Activated CD8-positive, alpha-beta memory T cell treated with anti-CD3 and anti-CD28 coated beads for 36 hours (primary cell): ENCODE data around the gene FEZ2. TPM values are rescaled to one million over a fixed set of nuclear protein-coding genes. Genes with fewer than 3 reads are reported as not detected.
"Not testable (repeated sequence)": the region's sequence is repeated elsewhere in the genome, so short reads cannot be mapped to it uniquely, and the experiment has no call there.

Experiments used
- CTCF ChIA-PET: fragments of 350-600 bp; sonication (Branson Sonifier 250); formaldehyde crosslinking; loops from one replicate; lab custom pipeline; 2021; ENCODE audit warnings: antibody characterized with exemption; lab: Charles Lee
- POLR2A ChIA-PET: fragments of 350-600 bp; sonication (Branson Sonifier 250); formaldehyde crosslinking; loops from one replicate; lab custom pipeline; 2021; ENCODE audit warnings: antibody characterized with exemption; lab: Charles Lee
- total RNA-seq, 2 experiments: library from RNA; stranded (reverse); gene quantifications; one replicate each; pipeline ENCODE4 v1.2.3, GENCODE V29; 2021

FEZ2 gene, protein sequence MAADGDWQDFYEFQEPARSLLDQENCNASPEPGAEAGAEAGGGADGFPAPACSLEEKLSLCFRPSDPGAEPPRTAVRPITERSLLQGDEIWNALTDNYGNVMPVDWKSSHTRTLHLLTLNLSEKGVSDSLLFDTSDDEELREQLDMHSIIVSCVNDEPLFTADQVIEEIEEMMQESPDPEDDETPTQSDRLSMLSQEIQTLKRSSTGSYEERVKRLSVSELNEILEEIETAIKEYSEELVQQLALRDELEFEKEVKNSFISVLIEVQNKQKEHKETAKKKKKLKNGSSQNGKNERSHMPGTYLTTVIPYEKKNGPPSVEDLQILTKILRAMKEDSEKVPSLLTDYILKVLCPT
- total RNA-seq = 1 to 10 TPM; 7.7 to 8.4 TPM

DNA sequence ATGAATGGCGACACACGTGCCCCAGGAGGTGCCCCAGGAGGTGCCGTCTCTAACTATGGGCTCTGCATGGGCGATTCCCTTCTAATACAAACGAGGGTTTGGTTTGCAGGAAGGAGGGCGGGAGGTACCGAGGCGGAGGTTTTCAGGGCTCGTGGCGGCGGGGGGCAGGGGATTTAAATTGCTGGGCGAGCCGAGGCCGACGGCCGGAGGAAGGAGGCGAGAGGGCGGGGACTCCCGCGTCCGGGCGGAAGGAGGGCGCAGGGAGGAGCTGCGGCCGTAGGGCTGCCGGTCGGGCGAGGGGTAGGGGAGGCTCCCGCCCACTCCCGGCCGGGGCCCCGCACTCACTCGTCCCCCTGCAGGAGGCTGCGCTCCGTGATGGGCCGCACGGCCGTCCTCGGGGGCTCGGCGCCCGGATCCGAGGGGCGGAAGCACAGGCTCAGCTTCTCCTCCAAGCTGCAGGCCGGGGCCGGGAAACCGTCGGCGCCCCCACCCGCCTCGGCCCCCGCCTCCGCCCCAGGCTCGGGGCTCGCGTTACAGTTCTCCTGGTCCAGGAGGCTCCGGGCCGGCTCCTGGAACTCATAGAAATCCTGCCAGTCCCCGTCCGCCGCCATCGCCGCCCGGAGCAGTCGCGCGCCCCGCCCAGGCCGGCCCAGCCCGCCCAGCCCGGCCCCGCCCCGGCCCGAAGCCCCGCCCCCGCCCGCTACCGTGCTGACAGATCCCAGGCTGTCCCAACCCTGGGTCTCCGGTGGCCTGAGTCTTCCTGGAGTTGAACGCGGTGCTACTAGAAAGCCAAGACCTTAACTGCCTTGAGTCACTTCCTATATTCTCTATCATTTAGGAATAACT lies at the start of gene FEZ2:
TSS of gene FEZ2 (minus strand) at position 637 of the 846 bp plus-strand sequence. CDS start at position 611, 26 bp downstream.
- CTCF ChIA-PET = no interaction called here
- POLR2A ChIA-PET = interaction anchor here (1.2 kb wide), 1 partner anchor 20 kb away, joined by 4 read pairs; no protein-coding TSS in a partner anchor

DNA sequence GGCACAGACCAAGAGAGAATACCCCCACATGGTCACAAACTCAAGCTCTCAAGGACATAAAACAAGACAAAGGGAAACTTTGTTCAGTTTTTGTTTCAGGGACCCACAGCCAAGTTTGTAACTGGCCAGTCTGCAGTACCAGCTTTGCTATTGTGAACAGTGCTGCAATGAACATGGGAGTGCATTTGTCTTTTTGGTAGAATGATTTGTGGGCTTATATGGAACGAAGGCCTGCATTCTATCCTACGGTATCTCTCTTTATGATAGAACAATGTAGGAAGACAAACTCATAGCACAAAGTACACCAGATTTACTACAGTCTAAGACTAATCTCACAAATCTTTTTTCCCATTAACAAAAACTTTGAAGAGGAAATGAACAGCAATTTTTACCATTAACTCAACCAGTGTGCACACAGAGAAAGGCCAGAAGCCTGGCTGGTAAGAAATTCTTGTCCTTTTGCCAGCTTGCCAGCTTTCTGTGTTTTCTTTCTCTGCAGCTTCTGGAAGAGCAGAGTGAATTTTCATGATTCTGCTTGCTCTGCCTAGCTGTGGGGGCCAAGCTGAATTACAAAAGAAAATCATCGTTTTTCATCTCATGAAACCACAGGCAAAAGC lies 37.1 kb upstream of the FEZ2 start:
- ChIA-PET POLR2A (no interaction called here), CTCF (no interaction called here)

DNA sequence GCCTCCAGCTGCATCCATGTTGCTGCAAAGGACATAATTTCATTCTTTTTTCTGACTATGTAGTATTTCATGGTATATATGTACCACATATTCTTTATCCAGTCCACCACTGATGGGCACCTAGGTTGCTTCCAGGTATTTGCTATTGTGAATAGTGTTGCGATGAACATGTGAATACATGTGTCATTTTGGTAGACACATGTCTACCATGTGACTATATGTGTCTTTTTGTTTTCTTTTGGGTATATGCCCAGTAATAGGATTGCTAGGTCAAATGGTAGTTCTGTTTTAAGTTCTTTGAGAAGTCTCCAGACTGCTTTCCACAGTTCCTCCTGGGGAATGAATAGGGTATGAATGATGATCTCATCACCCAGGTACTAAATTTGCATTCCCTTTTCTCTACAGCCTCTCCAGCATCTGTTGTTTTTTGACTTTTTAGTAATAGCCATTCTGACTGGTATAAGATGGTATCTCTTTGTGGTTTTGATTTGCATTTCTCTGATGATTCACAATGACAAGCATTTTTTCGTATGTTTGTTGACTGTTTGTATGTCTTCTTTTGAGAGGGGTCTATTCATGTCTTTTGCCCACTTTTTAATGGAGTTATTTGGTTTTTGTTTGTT lies 35.6 kb upstream of the FEZ2 start:
- POLR2A ChIA-PET = no interaction called here
- CTCF ChIA-PET = no interaction called here

DNA sequence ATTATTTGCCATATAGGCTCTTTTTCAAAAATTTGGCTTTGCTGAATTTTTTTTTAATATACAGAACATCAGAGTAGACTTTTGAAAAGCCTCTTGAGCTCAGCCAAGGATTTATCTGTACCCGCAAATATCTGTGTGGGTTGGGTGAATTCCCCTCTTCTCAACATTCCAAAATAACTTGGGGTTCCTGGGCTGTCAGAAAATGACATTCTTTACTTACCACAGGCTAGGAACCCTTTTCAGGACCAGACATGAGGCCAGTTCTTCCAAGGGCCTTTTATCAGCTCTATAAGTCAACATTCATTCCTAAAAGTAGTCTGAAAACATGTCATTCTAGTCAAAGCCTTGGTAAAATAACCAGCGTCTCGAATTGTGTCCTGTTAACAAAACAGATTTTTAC lies 28.8 kb upstream of the FEZ2 start:
- POLR2A ChIA-PET = no interaction called here
- CTCF ChIA-PET = interaction anchor here (1.3 kb wide), 1 partner anchor 154 kb away, joined by 3 read pairs; no protein-coding TSS in a partner anchor

DNA sequence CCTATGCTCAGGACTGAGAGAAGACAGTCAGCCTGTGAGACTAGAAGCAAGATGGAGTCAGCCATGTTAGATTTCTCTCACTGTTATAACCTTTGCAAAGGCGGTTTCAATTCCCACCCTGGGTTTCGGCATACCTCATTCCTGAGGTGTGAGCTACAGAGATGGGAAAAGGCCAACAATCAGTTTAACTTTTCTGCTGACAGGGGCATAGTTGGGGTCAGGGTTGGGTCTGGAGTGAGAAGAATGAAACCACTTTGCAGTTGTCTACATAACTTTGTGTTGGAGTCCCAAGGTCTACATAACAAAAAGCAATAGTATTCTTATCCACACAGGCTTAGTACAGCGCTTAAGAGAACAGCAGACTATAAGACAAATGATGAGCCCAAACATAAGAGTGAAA lies 28.1 kb upstream of the FEZ2 start:
- ChIA-PET POLR2A (no interaction called here), CTCF (interaction anchor here (1.3 kb wide), 1 partner anchor 155 kb away, joined by 3 read pairs; no protein-coding TSS in a partner anchor)

DNA sequence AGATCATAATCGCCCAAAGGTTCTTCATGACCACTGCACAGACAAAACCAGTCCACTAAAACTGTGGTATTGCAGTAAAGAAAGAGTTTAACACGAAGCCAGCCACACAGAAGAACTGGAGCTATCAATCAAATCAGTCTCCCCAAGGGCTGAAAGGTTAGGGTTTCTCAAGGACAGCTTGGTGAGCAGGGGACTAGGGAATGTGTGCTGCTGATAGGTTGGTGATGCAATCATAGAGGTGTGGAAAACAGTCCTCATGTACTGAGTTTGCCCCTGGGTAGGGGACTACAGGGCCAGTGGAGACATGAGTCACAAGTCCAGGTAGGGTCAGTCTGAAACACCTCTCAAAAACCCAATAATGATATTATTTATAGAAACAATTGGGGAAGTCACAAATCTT lies 27.3 kb upstream of the FEZ2 start:
- CTCF ChIA-PET = no interaction called here
- POLR2A ChIA-PET = no interaction called here

DNA sequence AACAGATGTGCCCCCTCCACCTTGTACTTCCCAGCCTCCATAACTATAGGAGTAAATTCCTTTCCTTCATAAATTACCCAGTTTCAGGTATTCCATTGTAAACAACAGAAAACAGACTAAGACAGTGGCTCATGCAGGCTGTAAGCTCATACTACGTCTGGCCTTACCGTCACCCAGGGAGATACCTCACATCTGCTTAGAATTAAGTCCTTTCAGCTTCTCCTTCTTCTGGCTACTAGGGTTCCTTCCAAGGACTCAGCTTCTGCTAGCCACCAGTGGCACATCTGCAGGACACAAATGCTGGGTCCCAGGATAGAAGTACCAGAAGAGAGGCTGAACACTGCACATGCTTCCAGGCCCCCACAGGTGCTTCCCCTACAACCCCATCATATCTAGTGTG lies 22.4 kb upstream of the FEZ2 start:
- ChIA-PET POLR2A (no interaction called here), CTCF (no interaction called here)

DNA sequence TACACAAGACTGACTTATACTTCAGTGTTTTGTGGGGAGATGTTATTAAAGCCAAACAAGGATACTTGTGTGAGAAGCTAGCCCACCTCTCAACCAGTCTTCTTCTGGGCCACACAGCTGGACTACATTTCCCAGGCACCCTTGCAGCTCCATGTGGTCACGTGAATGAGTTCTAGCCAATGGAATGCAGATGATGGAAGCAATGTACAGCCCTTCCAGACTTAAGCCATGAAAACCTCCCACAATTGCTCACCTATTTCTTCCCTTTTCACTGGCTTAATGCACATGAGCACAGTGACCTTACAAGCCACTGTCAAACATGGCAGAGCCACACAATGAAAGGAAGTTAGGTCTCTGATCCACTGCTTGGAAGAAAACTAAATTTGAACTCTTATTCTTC lies 20.4 kb upstream of the FEZ2 start:
- POLR2A ChIA-PET = interaction anchor here (1.8 kb wide), 1 partner anchor 21 kb away, joined by 4 read pairs; no protein-coding TSS in a partner anchor
- CTCF ChIA-PET = no interaction called here

DNA sequence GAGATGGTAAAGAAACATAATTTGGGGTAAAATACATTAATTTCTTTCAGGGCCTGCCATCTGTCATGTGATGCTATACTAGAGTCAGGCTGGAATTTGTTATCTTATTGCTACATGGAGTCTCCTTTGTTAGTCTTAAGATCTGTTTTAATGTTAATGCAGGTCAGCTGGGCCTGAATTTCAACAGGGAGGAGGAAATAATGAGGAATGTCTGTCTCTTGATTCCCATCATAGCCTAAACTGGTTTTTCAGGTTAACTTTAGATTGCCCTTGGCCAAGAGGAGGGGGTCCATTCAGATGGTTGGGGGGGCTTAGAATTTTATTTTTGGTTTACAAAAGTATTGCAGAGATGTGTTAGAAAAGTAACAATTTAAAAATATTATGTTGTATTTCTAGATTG lies 19.0 kb upstream of the FEZ2 start:
- ChIA-PET CTCF (no interaction called here), POLR2A (interaction anchor here (1.8 kb wide), 1 partner anchor 20 kb away, joined by 4 read pairs; no protein-coding TSS in a partner anchor)

DNA sequence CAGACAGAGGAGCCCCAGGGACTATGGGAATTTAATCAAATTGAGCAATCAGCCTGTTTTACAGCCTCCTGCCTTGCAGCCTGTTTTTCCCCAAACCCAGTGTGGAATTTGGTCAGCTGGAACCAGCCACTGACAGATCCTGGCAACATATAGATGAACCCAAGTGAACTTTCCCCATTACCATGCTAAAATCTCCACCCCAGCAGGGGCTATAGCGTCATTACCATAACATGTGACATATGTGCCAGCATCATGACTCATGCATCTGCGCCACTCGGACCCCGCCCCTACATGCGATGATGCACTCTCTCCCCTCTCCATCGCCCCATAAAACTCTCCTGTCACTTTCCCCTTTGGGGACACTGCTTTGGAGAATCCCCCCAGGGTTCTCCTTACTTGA lies 17.3 kb upstream of the FEZ2 start:
- POLR2A ChIA-PET = no interaction called here
- CTCF ChIA-PET = no interaction called here

DNA sequence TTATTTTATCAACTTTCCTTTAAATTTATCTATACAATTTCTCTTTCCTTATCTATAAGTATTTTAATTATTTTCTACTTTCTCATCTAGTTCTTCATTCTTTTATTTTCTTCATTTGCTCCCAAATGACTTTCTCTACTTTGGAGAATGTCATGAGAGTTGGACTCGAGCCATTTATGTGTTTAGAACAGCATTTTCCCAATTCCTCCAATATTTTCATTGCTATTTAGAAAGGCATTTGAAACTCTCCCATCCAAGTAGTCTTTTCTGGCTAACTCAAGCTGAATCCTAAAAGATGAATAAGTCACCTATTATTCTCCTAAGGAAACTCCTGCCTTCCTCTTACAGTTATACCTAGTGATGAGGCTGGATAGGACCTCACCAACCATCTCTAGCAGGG lies 15.8 kb upstream of the FEZ2 start:
- ChIA-PET CTCF (no interaction called here), POLR2A (no interaction called here)

DNA sequence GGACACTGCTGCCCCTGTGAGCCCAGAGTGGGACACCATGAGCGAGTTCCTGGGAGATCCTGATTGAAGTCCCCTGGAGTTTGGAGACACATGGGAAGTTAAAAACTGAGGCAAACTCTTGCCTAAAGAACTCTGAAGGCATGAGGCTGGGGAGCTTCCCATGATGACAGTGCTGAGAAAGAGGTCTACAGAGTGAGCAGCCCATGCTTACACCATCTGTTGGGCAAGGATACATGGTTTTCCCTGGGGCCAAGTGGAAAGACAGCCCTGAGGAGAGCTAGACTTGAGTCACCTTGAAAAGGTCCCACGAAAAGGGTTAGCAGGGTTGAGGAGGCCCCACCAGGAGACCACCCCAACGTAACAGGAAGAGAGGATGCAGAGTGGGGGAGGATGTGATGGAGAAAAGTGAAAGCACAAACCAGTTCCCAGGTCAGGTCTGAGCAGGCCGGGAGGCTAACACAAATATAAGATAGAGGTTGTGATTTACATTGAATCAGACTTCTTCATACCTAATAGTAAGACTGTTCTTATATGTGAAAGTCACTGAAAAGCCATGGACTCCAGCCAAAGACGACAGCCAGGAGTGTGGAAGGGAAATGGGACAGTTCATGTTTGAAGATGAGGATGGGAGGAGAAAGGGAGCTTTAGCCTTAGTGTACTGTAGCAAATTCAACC lies 13.5 kb upstream of the FEZ2 start:
- ChIA-PET POLR2A (no interaction called here), CTCF (no interaction called here)

DNA sequence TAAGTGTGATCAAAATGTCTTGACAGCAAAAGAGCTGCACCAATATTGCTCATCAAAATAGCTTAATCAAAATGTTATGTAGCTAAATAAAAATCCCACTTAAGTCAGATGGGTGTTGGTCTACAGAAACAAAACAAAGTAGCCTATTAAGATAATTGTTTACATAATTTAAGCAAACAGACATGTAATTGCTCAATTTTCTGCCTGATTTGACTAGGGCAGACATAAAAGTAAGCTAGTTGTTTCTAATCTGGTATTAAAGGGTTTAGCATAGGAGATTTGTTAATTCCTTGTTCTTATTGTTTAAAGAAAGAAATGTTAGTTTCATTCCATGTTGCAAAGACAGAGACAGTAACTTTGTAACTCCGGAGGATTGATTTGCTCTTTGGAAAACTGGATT lies 11.5 kb upstream of the FEZ2 start:
- POLR2A ChIA-PET = no interaction called here
- CTCF ChIA-PET = no interaction called here

DNA sequence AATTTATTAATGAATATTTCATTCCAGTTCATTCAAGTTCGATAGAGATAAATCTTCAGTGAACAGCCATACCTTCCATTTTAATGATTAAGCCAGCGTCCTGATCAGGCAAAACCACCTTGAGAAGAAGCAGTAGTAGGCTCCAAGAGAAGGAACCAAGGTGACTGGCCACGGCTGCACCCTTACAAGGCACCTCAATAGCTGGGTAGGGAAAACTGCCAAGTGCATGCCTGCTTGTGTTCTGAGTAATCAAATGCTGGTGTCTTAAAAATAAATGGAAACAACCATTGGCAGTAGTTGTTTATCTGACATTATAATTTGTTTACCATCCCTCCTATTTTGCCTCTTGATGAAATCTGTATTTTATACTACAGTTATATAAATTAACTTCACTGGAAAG lies 10.0 kb upstream of the FEZ2 start:
- ChIA-PET CTCF (interaction anchor here (0.8 kb wide), 1 partner anchor 822 kb away, joined by 3 read pairs; no protein-coding TSS in a partner anchor), POLR2A (no interaction called here)

DNA sequence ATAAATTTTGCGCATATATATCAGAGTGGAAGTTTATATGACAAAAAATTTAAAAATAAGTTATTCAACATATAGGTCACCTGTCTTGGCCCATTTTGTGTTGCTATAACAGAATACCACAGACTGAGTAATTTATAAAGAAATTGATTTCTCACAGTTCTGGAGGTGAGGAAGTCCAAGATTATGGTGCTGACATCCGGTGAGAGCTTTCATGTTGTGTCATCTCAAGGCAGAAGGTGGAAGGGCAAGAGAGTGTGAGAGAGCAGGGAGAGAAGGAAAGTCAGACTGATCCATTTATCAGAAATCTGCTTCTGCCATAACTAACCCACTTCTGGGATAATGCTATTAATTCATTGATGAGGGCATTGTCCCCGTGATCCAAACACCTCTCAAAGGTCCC lies 9.0 kb upstream of the FEZ2 start:
- ChIA-PET POLR2A (no interaction called here), CTCF (no interaction called here)

DNA sequence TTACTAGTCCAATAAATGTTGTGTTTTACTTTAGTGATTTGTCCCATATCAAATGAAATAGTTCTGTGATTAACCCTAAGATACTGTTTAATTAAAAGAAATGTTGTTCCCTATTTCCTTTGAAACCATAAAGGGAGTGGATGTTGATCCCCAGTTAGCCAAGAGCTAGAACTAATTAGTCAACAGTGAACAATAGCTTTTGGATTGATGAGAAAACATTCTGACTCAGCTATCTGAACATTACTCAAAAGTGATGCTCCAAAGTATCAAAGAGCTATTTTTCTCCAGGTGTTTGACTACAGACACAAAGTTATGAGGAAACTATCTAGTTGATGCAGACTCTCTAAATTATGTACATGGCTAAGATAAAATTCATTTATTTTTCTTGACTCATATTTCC lies 7.3 kb upstream of the FEZ2 start:
- POLR2A ChIA-PET = no interaction called here
- CTCF ChIA-PET = no interaction called here

DNA sequence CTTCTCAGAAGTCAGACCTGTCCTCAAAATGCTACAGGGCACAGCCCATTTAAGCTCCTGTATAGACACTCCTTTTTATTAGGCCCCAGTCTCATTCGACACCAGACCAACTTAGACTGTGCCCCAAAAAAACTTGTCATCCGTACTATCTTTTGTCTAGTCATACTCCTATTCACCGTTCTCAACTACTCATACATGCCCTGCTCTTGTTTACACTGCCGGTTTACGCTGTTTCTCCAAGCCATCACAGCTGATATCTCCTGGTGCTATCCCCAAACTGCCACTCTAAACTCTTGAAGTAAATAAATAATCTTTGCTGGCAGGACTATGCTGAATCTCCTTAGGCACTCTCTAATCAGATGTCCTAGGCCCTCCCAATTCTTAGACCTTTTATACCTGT lies 5.7 kb upstream of the FEZ2 start:
- CTCF ChIA-PET, POLR2A ChIA-PET: not testable (repeated sequence)

DNA sequence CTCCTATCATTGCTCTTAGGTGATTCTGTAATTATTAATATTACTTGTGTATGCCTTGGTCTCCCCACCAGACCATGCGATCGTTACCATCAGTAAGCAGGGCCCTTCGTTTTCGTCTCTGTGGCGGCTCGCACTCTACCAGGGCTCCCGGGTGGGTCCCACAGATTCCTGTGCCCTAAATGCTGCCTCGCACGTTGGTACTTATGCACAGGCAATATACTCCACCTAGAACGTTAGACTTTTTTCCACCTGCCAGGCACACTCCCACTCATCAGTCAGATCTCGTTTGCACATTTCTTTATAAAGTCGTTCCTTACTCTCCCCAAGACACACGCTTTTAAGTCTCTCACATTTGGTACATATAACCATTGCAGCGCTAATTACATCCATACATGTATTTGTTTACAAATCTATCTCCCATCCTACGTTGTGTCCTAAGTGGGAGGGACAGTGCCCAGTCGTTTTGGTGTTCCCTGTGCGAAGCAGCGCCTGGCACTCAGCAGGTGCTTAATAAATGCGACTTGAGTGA lies 901 bp downstream of the FEZ2 start:
- ChIA-PET POLR2A (interaction anchor here (1.2 kb wide), 1 partner anchor 20 kb away, joined by 4 read pairs; no protein-coding TSS in a partner anchor), CTCF (no interaction called here)

DNA sequence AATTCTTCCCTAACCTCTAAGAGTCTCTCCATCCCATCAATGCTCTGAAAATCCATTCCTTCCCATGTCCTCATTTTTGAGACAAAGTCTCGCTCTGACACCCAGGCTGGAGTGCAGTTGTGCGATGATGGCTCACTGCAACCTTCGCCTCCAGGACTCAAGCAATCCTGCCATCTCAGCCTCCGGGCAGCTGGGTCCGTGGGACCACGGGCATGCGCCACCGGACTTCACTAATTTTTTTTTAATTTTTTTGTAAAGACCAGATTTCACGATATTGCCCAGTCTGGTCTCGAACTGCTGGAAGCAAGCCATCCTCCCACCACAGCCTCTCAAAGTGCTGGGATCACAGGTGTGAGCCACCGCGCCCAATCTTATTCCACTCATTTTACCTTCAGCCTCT lies 1.6 kb downstream of the FEZ2 start:
- ChIA-PET CTCF (no interaction called here), POLR2A (no interaction called here)
